LoVo (cell line): Measurements from ENCODE around the gene CFB.
"Not testable (repeated sequence)": the region's sequence is repeated elsewhere in the genome, so short reads cannot be mapped to it uniquely, and the experiment has no call there.

Experiments used
- DNase-seq: peaks from one replicate; pipeline ENCODE4 v3.0.0-alpha.2; 2016; ENCODE audit warnings: low spot score

Gene CFB

GRCh38 chr6:31911826-31912585 is 33.9 kb upstream of the CFB start:
- no peak for DNase-seq

- DNase-seq, result no peak
Observed at GRCh38 chr6:31915351-31915750, 30.5 kb upstream of the CFB start.

DNA sequence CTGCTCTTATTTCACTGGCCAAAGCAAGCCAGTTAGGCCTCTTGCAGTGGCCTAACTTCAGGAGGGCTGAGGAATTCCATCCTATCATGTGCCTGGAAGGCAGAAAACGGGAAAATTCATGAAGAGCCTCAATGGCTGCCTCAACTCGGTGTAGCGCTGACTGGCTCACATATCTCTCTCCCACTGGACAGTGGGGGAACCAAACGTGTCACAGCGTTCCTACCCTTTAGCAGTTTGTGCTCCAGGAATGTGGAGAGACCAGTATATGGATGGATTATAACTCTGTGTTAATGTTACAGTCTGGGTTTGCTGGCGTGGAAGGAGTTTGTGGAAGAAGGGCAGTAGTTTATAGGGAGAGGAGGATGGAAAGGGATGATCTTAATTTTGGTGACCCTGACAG is 30.1 kb upstream of the CFB start:
- DNase-seq, result no peak

DNA sequence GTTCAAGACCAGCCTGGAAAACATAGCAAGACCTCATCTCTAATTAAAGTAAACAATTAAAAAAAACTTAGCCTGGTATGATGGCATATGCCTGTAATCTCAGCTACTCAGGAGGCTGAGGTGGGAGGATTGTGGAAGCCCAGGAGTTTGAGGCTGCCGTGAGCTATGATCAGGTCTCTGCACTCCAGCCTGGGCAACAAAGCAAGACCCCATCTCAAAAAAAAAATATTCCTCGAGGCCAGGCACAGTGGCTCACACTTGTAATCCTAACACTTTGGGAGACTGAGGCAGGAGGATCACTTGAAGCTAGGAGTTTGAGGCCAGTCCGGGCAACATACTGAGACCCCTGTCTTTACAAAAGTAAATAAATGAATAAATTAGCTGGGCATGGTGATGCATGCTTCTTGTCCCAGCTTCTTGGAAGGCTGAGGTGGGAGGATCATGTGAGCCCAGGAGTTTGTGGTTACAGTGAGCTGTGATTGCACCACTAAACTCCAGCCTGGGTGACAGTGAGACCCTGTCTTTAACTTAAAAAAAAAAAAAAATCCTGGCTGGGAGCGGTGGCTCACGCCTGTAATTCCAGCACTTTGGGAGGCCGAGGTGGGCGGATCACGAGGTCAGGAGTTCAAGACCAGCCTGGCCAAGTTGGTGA is 27.7 kb upstream of the CFB start:
- DNase-seq, result no peak

- DNase-seq, result no peak
Observed at GRCh38 chr6:31919624-31920303, 26.1 kb upstream of the CFB start.

- DNase-seq, result no peak
Observed at GRCh38 chr6:31920811-31921210, 25.1 kb upstream of the CFB start.

DNA sequence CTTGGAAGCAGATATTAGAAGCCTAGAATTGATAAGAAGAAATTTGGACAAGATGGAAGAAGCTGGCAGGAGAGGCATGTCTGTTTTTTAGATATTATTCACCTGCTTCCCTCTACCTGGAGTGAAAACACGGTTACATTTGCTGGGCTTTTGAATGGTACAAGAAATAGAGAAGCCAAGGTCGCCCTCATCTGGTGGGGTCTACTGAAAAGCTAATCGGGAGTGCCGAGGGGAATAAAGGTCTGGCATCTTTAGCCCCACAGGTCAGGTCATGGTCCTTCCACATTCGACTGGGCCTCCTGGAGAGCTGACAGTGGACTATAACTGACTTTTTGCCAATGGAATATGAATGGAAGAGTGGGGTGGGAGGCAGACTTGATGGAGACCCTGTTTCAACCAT is 23.0 kb upstream of the CFB start:
- no peak for DNase-seq

GRCh38 chr6:31927242-31927862 is 18.5 kb upstream of the CFB start, which contains the start of gene C2:
Gene C2 (plus strand): TSS chr6:31927717. CDS start chr6:31927753, 36 bp downstream.
- DNase-seq, result no peak

- no peak for DNase-seq
Observed at GRCh38 chr6:31927863-31928671, 17.8 kb upstream of the CFB start.

- no peak for DNase-seq
Observed at GRCh38 chr6:31928672-31928939, 17.3 kb upstream of the CFB start.

GRCh38 chr6:31930962-31931361 is 14.9 kb upstream of the CFB start:
- no peak for DNase-seq

GRCh38 chr6:31932137-31932536 is 13.8 kb upstream of the CFB start:
- DNase-seq, result not testable (repeated sequence)

DNA sequence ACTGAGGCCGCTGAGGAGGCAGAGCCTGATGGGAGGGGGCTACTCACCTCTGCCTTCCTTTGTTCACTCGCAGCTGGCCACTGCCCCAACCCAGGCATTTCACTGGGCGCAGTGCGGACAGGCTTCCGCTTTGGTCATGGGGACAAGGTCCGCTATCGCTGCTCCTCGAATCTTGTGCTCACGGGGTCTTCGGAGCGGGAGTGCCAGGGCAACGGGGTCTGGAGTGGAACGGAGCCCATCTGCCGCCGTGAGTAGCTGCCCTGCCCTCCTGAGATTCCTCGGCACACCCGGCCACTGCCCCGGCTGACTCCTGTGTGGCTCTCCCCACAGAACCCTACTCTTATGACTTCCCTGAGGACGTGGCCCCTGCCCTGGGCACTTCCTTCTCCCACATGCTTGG is 12.4 kb upstream of the CFB start:
- DNase-seq, result no peak

DNA sequence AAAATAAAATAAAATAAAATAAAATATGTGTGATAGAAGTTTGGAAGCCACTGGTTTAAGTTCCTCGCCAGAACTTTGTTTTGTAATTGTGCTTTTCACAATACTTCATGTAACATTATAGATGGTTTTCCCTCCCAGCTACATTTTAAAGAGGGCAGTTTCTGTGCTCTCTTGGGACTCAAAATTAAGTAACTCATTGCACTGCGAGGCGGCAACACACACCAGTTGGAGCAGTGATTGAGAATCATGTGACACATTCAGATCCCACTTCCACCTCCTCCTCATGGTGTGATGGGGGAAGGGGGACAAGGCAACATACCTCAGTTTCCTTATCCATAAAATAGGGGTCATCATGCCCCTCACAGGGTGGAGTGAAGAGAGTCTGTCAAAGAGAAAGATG is 10.9 kb upstream of the CFB start:
- DNase-seq, result no peak

GRCh38 chr6:31935823-31936222 is 10.1 kb upstream of the CFB start:
- DNase-seq, result no peak

GRCh38 chr6:31940256-31940664 is 5.6 kb upstream of the CFB start:
- no peak for DNase-seq

- DNase-seq, result no peak
Observed at GRCh38 chr6:31943742-31944141, 2.2 kb upstream of the CFB start.

GRCh38 chr6:31945154-31945506 is 765 bp upstream of the CFB start:
- no peak for DNase-seq

DNA sequence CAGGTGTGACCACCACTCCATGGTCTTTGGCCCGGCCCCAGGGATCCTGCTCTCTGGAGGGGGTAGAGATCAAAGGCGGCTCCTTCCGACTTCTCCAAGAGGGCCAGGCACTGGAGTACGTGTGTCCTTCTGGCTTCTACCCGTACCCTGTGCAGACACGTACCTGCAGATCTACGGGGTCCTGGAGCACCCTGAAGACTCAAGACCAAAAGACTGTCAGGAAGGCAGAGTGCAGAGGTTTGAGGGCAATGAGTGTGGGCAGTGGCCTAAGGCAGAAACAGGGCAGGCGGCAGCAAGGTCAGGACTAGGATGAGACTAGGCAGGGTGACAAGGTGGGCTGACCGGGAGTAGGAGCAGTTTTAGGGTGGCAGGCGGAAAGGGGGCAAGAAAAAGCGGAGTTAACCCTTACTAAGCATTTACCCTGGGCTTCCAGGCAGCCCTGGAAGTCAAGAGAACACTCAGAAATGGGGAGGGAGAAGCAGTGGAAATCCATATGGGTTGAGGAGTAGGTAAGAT is 533 bp downstream of the CFB start:
- no peak for DNase-seq

DNA sequence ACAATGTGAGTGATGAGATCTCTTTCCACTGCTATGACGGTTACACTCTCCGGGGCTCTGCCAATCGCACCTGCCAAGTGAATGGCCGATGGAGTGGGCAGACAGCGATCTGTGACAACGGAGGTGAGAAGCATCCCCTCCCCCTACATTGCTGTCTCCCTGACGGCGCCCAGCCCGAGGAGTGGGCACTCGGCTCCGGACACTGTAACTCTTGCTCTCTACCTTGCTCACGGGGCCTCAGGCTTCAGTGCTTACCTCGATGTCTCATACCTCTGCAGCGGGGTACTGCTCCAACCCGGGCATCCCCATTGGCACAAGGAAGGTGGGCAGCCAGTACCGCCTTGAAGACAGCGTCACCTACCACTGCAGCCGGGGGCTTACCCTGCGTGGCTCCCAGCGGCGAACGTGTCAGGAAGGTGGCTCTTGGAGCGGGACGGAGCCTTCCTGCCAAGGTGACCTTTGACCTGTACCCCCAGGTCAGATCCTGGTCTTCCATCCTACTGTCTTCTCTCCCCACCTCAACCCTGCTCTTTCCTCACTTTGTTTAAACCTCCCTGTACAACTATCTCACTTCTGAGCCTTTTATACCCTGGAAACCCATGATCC is 1.3 kb downstream of the CFB start:
- DNase-seq, result no peak

GRCh38 chr6:31947864-31948263 is 2.0 kb downstream of the CFB start:
- DNase-seq, result no peak

DNA sequence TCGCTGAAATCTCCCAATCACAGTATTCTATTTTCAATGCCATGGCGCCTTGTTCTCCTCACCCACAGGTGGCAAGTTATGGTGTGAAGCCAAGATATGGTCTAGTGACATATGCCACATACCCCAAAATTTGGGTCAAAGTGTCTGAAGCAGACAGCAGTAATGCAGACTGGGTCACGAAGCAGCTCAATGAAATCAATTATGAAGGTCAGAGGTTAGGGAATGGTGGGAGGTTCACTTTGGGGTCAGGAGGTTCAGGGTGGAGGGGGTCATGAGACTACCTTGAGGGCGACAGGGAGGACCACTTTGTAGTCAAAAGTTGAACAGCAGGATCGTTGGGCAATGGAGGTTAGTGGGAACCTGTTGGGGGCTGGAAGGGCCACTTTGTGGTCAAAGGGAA is 2.4 kb downstream of the CFB start:
- no peak for DNase-seq
